H9 (cell line): Measurements from ENCODE around the gene GRB2. TPM values are rescaled to one million over a fixed set of nuclear protein-coding genes. Genes with fewer than 3 reads are reported as not detected.
A peak's percentile ranks its signal among the peaks of the same experiment; 100 is the strongest.
"Not testable (repeated sequence)": the region's sequence is repeated elsewhere in the genome, so short reads cannot be mapped to it uniquely, and the experiment has no call there.

Experiments used
- DNase-seq: peaks from one replicate; pipeline ENCODE4 v3.0.0-alpha.2; 2017
- H2AFZ ChIP-seq: one replicate; pipeline ENCODE4 v1.6.1; 2013; ENCODE audit warnings: mild to moderate bottlenecking, low read length, control low read depth, moderate library complexity
- H2AK5ac ChIP-seq: 2 replicates; pipeline ENCODE4 v1.6.1; 2013; ENCODE audit warnings: low read length, control low read depth, mixed read lengths; ENCODE audit not compliant: insufficient read length
- H2BK120ac ChIP-seq: one replicate; pipeline ENCODE4 v1.6.1; 2013; ENCODE audit warnings: low read depth, mild to moderate bottlenecking, low read length, control low read depth, inconsistent platforms; ENCODE audit not compliant: poor library complexity, severe bottlenecking
- H2BK12ac ChIP-seq: 2 replicates; pipeline ENCODE4 v1.6.1; 2013; ENCODE audit warnings: low read length, control low read depth, mixed read lengths, low read depth; ENCODE audit not compliant: insufficient read length
- H2BK15ac ChIP-seq: 2 replicates; pipeline ENCODE4 v1.6.1; 2013; ENCODE audit warnings: low read depth, low read length, control low read depth
- H2BK20ac ChIP-seq: one replicate; pipeline ENCODE4 v1.6.1; 2013; ENCODE audit warnings: low read depth, mild to moderate bottlenecking, low read length, control low read depth, inconsistent platforms; ENCODE audit not compliant: poor library complexity, severe bottlenecking
- H2BK5ac ChIP-seq: 2 replicates; pipeline ENCODE4 v1.6.1; 2013; ENCODE audit warnings: low read length, control low read depth, mixed read lengths; ENCODE audit not compliant: insufficient read length
- H3K14ac ChIP-seq: 2 replicates; pipeline ENCODE4 v1.6.1; 2013; ENCODE audit warnings: low read length, control low read depth; ENCODE audit not compliant: insufficient read depth
- H3K18ac ChIP-seq: 2 replicates; pipeline ENCODE4 v1.6.1; 2013; ENCODE audit warnings: low read depth, mild to moderate bottlenecking, mixed read lengths, low read length, control low read depth; ENCODE audit not compliant: insufficient read length
- H3K23ac ChIP-seq: 2 replicates; pipeline ENCODE4 v1.6.1; 2013; ENCODE audit warnings: low read length, control low read depth, mixed read lengths, low read depth; ENCODE audit not compliant: insufficient read length
- H3K23me2 ChIP-seq: 2 replicates; pipeline ENCODE4 v1.6.1; 2013; ENCODE audit warnings: low read depth, mild to moderate bottlenecking, mixed read lengths, low read length, control low read depth; ENCODE audit not compliant: insufficient read length, poor library complexity, severe bottlenecking
- H3K27ac ChIP-seq: 2 replicates; pipeline ENCODE4 v1.5.1; 2013; ENCODE audit warnings: low read length, control low read depth, mixed read lengths, low read depth; ENCODE audit not compliant: insufficient read length
- H3K27me3 ChIP-seq: 2 replicates; pipeline ENCODE4 v1.6.1; 2013; ENCODE audit warnings: low read length, control low read depth, inconsistent platforms; ENCODE audit not compliant: insufficient read depth
- H3K4ac ChIP-seq: 2 replicates; pipeline ENCODE4 v1.6.1; 2013; ENCODE audit warnings: low read depth, mild to moderate bottlenecking, control low read depth, inconsistent platforms, low read length, moderate library complexity
- H3K4me1 ChIP-seq: 2 replicates; pipeline ENCODE4 v1.6.1; 2013; ENCODE audit warnings: low read length, control low read depth, inconsistent platforms; ENCODE audit not compliant: insufficient read depth
- H3K4me2 ChIP-seq: 2 replicates; pipeline ENCODE4 v1.6.1; 2013; ENCODE audit warnings: low read length, control low read depth, mixed read lengths; ENCODE audit not compliant: insufficient read length, insufficient read depth
- H3K56ac ChIP-seq: 2 replicates; pipeline ENCODE4 v1.6.1; 2013; ENCODE audit warnings: low read depth, mild to moderate bottlenecking, mixed read lengths, low read length, control low read depth; ENCODE audit not compliant: insufficient read length
- H3K79me1 ChIP-seq: 2 replicates; pipeline ENCODE4 v1.6.1; 2013; ENCODE audit warnings: low read depth, mild to moderate bottlenecking, moderate library complexity, low read length, control low read depth, inconsistent platforms; ENCODE audit not compliant: insufficient read depth, poor library complexity, severe bottlenecking
- H3K79me2 ChIP-seq: 2 replicates; pipeline ENCODE4 v1.6.1; 2013; ENCODE audit warnings: low read length, control low read depth, inconsistent platforms; ENCODE audit not compliant: insufficient read depth
- H3K9ac ChIP-seq: 2 replicates; pipeline ENCODE4 v1.6.1; 2013; ENCODE audit warnings: low read length, control low read depth, mixed read lengths; ENCODE audit not compliant: insufficient read length; ENCODE audit errors: extremely low read depth
- H3K9me3 ChIP-seq: one replicate; pipeline ENCODE4 v1.6.1; 2013; ENCODE audit warnings: low read depth, low read length, inconsistent platforms; ENCODE audit not compliant: control insufficient read depth
- H3T11ph ChIP-seq: one replicate; pipeline ENCODE4 v1.6.1; 2013; ENCODE audit warnings: mild to moderate bottlenecking, low read length, control low read depth, inconsistent platforms
- H4K20me1 ChIP-seq: one replicate; pipeline ENCODE4 v1.6.1; 2013; ENCODE audit not compliant: control insufficient read depth, insufficient read length, insufficient read depth
- H4K5ac ChIP-seq: 2 replicates; pipeline ENCODE4 v1.6.1; 2013; ENCODE audit warnings: low read depth, mild to moderate bottlenecking, mixed read lengths, low read length, control low read depth; ENCODE audit not compliant: insufficient read length
- H4K8ac ChIP-seq: replicated peaks from 2 replicates; pipeline ENCODE4 v1.6.1; 2013; ENCODE audit warnings: low read length, control low read depth, mixed read lengths, low read depth; ENCODE audit not compliant: insufficient read length
- H4K91ac ChIP-seq: 2 replicates; pipeline ENCODE4 v1.6.1; 2013; ENCODE audit warnings: low read depth, mild to moderate bottlenecking, moderate library complexity, mixed read lengths, low read length, control low read depth; ENCODE audit not compliant: insufficient read length
- H3K27ac Mint-ChIP-seq, 3 experiments: 2 replicates in 2 of 3; 3 replicates in 1 of 3; pipeline ENCODE4 v1.8.0; 2020 to 2021; ENCODE audit warnings: mixed read lengths in 3 of 3, mild to moderate bottlenecking in 1 of 3, moderate library complexity in 1 of 3
- H3K27me3 Mint-ChIP-seq: 2 replicates; pipeline ENCODE4 v1.8.0; 2021; ENCODE audit warnings: low read depth, mild to moderate bottlenecking, moderate library complexity, mixed read lengths
- H3K36me3 Mint-ChIP-seq, 3 experiments: 2 replicates in 2 of 3; 3 replicates in 1 of 3; pipeline ENCODE4 v1.8.0; 2020 to 2021; ENCODE audit warnings: low read depth in 3 of 3, mixed read lengths in 3 of 3; ENCODE audit not compliant: insufficient read depth in 1 of 3
- H3K4me1 Mint-ChIP-seq, 2 experiments: 2 replicates each; pipeline ENCODE4 v1.8.0; 2020; ENCODE audit warnings: mixed read lengths in 2 of 2
- H3K4me3 Mint-ChIP-seq, 2 experiments: 2 replicates in 1 of 2; 3 replicates in 1 of 2; pipeline ENCODE4 v1.8.0; 2020 to 2021; ENCODE audit warnings: mild to moderate bottlenecking in 2 of 2, mixed read lengths in 2 of 2, moderate library complexity in 1 of 2
- H3K9me3 Mint-ChIP-seq, 2 experiments: 2 replicates in 1 of 2; 3 replicates in 1 of 2; pipeline ENCODE4 v1.8.0; 2020; ENCODE audit warnings: mild to moderate bottlenecking in 2 of 2, mixed read lengths in 2 of 2, moderate library complexity in 1 of 2
- WGBS: extraction: QIAGEN DNeasy Blood & Tissue Kit; methylation state at CpG from one replicate; pipeline ENCODE4 v1.1.7; 2013; ENCODE audit warnings: missing lambda C conversion rate, low lambda C conversion rate, mixed read lengths; ENCODE audit not compliant: insufficient read length; ENCODE audit errors: extremely low coverage; 5-methylcytosine and 5-hydroxymethylcytosine counted together
- long read RNA-seq: library from polyadenylated mRNA; unstranded; transcript quantifications from one replicate; pipeline ENCODE4 v2.0.0, GENCODE V29; 2020
- total RNA-seq: library from RNA; stranded (reverse); gene quantifications from 2 replicates; pipeline ENCODE4 v1.2.1, GENCODE V29; 2021
- TF ChIP-seq, protein P1 (sequence below): fragments of 200-600 bp; sonication (generic); conservative IDR thresholded peaks from 3 replicates; pipeline ENCODE4 v1.8.0; 2021; ENCODE audit warnings: antibody characterized with exemption, mild to moderate bottlenecking

Gene GRB2
- 87.7 and 91.7 TPM in 2 replicates for total RNA-seq
- long read RNA-seq, transcript GRB2-202 (6 exons, 3,248 nt), result major isoform, 477 of 582 reads
- long read RNA-seq, transcript GRB2-205 (5 exons, 3,182 nt), result minor isoform, 60 of 582 reads
- long read RNA-seq, partial matches to known transcripts, result 9 of 582 reads
- long read RNA-seq, other reads (novel, unspliced or antisense), result 30 of 582 reads

DNA sequence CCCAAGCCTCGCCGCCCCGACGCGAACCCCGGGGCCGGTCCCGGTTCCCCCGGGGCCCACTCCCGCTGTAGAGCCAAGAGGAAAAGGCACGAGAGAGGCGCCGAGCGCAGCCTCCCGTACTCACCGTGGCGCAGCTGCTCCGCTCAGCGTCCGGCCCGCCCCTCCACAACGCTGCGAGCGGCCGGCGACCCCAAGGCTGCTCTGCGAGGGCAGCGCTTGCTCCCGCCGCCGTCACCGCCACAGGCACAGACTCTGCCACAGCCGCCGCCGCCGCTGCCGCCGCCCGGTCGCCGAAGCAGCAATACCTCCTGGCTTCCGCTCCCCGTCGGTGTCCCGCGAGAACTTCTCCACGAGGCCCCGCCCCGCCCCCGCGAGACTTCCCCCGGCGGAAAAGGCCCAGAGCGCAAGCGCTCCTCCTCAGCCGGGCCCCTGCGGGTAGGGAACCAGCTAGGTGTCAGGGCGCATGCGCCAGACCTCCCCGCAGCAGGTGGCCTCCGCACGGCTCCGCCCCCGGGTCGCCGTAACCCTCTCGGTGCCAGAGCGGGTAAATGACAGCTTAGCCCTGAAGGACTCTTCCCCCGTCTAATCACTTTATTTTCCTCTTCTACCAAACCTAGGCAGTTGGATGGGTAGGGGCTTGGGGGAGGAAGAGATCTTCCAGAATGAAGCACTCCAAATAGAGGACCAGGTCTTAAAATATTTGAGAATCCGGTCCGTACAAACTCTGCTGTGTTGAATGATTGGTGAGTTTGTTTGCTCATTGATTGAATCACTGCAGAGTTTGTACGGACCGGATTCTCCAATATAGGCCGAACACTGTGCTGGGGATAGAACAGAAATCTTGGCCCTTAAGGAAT lies at the start of gene GRB2:
TSS of gene GRB2 (minus strand) at position 314 of the 857 bp plus-strand sequence. CDS start 12,050 bp downstream, outside the sequence.
- no peak within 1 kb of the TSS for H2BK120ac ChIP-seq
- Mint-ChIP-seq H3K27me3 (peaks cover 5% of the 10 kb centered on the region), H3K4me3 (peak within 1 kb of the TSS; percentile 78 to 88), H3K36me3 (peaks cover 0 to 3% (median 2%) of the 10 kb centered on the region in 3 experiments; a peak in 3 of 7 replicates), H3K9me3 (no peaks in the 10 kb centered on the region), H3K4me1 (peaks cover 14 to 20% of the 10 kb centered on the region in 2 experiments), H3K27ac (peak within 1 kb of the TSS; percentile 10 to 53 (median 33); a peak in 4 of 7 replicates)
- H3K79me1 ChIP-seq, result no peaks in the 10 kb centered on the region
- peak within 1 kb of the TSS; percentile 94 for H2AFZ ChIP-seq
- no peak within 1 kb of the TSS for H3T11ph ChIP-seq
- H2BK20ac ChIP-seq, result no peak within 1 kb of the TSS
- no peaks in the 10 kb centered on the region for H3K9me3 ChIP-seq
- no peaks in the 10 kb centered on the region for H3K4me1 ChIP-seq
- peak; percentile 99 for DNase-seq
- peaks cover 17% of the 10 kb centered on the region; the same call in 1 of the 2 replicates for H3K79me2 ChIP-seq
- H3K14ac ChIP-seq, result peak within 1 kb of the TSS; percentile 83
- TF ChIP-seq, protein P1, sequence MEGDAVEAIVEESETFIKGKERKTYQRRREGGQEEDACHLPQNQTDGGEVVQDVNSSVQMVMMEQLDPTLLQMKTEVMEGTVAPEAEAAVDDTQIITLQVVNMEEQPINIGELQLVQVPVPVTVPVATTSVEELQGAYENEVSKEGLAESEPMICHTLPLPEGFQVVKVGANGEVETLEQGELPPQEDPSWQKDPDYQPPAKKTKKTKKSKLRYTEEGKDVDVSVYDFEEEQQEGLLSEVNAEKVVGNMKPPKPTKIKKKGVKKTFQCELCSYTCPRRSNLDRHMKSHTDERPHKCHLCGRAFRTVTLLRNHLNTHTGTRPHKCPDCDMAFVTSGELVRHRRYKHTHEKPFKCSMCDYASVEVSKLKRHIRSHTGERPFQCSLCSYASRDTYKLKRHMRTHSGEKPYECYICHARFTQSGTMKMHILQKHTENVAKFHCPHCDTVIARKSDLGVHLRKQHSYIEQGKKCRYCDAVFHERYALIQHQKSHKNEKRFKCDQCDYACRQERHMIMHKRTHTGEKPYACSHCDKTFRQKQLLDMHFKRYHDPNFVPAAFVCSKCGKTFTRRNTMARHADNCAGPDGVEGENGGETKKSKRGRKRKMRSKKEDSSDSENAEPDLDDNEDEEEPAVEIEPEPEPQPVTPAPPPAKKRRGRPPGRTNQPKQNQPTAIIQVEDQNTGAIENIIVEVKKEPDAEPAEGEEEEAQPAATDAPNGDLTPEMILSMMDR, result no peak
- no CpG with 5 or more reads among the region's 74 CpGs for WGBS
- H2AK5ac ChIP-seq, result no peak within 1 kb of the TSS
- no peak within 1 kb of the TSS for H2BK5ac ChIP-seq
- no peak within 1 kb of the TSS for H4K5ac ChIP-seq
- no peak within 1 kb of the TSS for H2BK15ac ChIP-seq
- H3K23ac ChIP-seq, result no peak within 1 kb of the TSS
- no peak within 1 kb of the TSS for H3K4ac ChIP-seq
- H3K18ac ChIP-seq, result no peak within 1 kb of the TSS
- H4K8ac ChIP-seq, result no peak within 1 kb of the TSS
- H3K27me3 ChIP-seq, result no peaks in the 10 kb centered on the region
- no peak within 1 kb of the TSS for H3K27ac ChIP-seq
- H3K56ac ChIP-seq, result no peak within 1 kb of the TSS
- H2BK12ac ChIP-seq, result no peak within 1 kb of the TSS
- peaks cover 9% of the 10 kb centered on the region for H3K23me2 ChIP-seq
- peak within 1 kb of the TSS; percentile 75 for H3K9ac ChIP-seq
- H4K20me1 ChIP-seq, result no peaks in the 10 kb centered on the region
- no peak within 1 kb of the TSS for H4K91ac ChIP-seq
- peak within 1 kb of the TSS; percentile 99 for H3K4me2 ChIP-seq

DNA sequence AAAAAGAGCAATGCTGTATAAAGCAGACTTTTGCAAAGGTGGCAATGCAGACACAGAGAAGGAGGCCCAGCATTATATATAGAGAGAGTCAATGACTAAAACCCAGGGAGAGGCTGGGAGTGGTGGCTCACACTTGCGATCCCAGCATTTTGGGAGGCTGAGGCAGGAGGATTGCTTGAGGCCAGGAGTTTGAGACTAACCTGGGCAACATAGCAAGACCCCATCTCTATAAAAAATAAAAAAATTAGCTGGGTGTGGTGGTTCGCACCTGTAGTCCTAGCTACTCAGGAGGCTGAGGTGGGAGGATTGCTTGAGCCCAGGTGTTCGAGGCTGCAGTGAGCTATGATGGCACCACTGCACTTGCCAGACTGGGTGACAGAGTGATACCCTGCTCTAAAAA lies 49.2 kb upstream of the GRB2 start:
- not testable (repeated sequence) for H3K27ac Mint-ChIP-seq, H3K4ac ChIP-seq, H3K18ac ChIP-seq, H3K27ac ChIP-seq, DNase-seq, H3K4me3 Mint-ChIP-seq, H3K56ac ChIP-seq, H2BK12ac ChIP-seq, H3K14ac ChIP-seq, H3K79me1 ChIP-seq, H4K20me1 ChIP-seq, H2BK120ac ChIP-seq, H3K36me3 Mint-ChIP-seq, H3K27me3 Mint-ChIP-seq, H3K27me3 ChIP-seq, H4K8ac ChIP-seq, H3K4me2 ChIP-seq, H4K91ac ChIP-seq, H2BK5ac ChIP-seq, H2BK20ac ChIP-seq, H3K23ac ChIP-seq, H4K5ac ChIP-seq, H2AK5ac ChIP-seq, H3T11ph ChIP-seq, H3K4me1 ChIP-seq, H3K79me2 ChIP-seq, H2AFZ ChIP-seq, H3K9me3 Mint-ChIP-seq, H3K9ac ChIP-seq, H2BK15ac ChIP-seq, H3K9me3 ChIP-seq
- WGBS, result no CpG with 5 or more reads among the region's 3 CpGs
- peaks cover 16 to 21% of the 10 kb centered on the region in 2 experiments for H3K4me1 Mint-ChIP-seq
- peaks cover 13% of the 10 kb centered on the region for H3K23me2 ChIP-seq
